ENCODE data around the gene THAP4. TPM values are rescaled to one million over a fixed set of nuclear protein-coding genes. Genes with fewer than 3 reads are reported as not detected.
"Not testable (repeated sequence)": the region's sequence is repeated elsewhere in the genome, so short reads cannot be mapped to it uniquely, and the experiment has no call there.

The THAP4 gene
- total and polyA plus RNA-seq, 8 donors, result 16.0 to 172 (median 49.3) TPM

DNA sequence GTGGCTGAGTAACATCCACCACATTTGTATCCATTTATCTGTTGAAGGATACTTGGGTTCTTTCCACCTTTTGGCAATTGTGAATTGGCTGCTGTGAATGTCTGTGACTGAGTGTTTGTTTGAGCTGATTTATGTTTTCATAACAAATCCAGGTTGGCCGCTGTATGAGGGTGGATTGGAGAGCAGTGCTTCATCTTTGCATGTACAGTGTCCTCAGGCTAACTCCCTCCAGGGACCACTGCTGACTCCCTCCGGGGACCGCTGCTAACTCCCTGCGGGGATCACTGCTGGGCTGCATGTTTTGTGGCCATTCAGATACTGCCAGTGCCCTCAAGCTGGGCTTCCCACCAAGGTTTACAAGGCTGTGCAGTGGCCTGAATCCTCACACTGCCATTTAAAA lies 68.2 kb downstream of the THAP4 start:
- Histone ChIP-seq H3K36me3 (peaks cover 10 to 41% (median 34%) of the 10 kb centered on the region in 4 donors), H3K27me3 (no peaks in the 10 kb centered on the region), H3K9me3 (no peaks in the 10 kb centered on the region), H3K4me1 (peaks cover 6 to 31% (median 17%) of the 10 kb centered on the region in 4 donors), H3K4me3 (no peak overlapping the region), H3K27ac (no peak overlapping the region)
- TF ChIP-seq POLR2AphosphoS5 (IDR thresholded peaks at IDR 0.05), result no peak
- WGBS, 5 donors, result 74 to 94% (median 83%) methylated on average over 4 of the region's 4 CpGs
- intact Hi-C loops (cut with DNase I; ENCODE audit: low total_unique reads), result no loop called here
- DNase-seq, result no peak

DNA sequence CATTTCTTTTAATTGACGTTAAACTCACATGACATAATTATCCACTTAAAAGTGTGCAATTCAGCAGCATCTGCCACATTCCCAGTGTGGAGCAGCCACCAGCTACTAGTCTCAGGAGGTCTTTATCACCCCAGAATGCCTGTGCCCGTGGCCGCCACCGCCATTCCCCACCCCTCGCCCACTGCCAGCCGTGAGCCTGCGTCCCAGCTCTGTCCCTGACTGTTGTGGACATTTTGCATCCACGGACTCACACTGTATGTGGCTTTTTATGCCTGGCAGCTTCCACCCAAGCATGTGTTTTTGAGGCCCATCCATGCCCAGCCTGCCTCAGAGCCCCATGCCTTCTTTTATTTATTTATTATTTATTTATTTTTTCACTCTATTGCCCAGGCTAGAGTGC lies 69.2 kb downstream of the THAP4 start:
- intact Hi-C loops (cut with DNase I; ENCODE audit: low total_unique reads), result no loop called here
- peaks cover under 1 to 39% (median 34%) of the 10 kb centered on the region in 4 donors for H3K36me3 ChIP-seq
- no peaks in the 10 kb centered on the region for H3K27me3 ChIP-seq
- no peak overlapping the region for H3K27ac ChIP-seq
- H3K4me3 ChIP-seq, result no peak overlapping the region
- DNase-seq, result no peak
- TF ChIP-seq POLR2A (IDR thresholded peaks at IDR 0.05) (no peak), POLR2AphosphoS5 (IDR thresholded peaks at IDR 0.05) (no peak), EP300 (IDR thresholded peaks at IDR 0.05) (no peak)
- TF ChIP-seq, protein P1, sequence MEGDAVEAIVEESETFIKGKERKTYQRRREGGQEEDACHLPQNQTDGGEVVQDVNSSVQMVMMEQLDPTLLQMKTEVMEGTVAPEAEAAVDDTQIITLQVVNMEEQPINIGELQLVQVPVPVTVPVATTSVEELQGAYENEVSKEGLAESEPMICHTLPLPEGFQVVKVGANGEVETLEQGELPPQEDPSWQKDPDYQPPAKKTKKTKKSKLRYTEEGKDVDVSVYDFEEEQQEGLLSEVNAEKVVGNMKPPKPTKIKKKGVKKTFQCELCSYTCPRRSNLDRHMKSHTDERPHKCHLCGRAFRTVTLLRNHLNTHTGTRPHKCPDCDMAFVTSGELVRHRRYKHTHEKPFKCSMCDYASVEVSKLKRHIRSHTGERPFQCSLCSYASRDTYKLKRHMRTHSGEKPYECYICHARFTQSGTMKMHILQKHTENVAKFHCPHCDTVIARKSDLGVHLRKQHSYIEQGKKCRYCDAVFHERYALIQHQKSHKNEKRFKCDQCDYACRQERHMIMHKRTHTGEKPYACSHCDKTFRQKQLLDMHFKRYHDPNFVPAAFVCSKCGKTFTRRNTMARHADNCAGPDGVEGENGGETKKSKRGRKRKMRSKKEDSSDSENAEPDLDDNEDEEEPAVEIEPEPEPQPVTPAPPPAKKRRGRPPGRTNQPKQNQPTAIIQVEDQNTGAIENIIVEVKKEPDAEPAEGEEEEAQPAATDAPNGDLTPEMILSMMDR (IDR thresholded peaks at IDR 0.05), result no peak
- H3K4me1 ChIP-seq, result peaks cover 9 to 40% (median 26%) of the 10 kb centered on the region in 4 donors
- WGBS, 5 donors, result 93 to 98% (median 95%) methylated on average over 7 to 8 of the region's 8 CpGs
- H3K9me3 ChIP-seq, result no peaks in the 10 kb centered on the region

DNA sequence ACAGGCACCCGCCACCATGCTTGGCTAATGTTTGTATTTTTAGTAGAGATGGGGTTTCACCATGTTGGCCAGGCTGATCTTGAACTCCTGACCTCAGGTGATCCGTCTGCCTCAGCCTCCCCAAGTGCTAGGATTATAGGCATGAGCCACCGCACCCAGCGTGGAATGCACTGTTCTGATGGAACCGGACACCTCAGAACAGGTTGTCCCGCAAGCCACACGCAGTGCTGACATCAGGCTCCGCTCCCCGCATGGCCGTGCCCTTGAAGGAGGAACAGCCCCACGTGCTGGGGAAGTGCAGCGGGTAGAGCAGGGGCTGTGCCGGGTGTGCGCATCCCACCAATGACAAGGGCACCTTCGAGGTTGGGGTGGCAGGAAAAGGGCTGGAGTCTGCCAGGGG lies 69.7 kb downstream of the THAP4 start:
- WGBS, 5 donors, result 88 to 98% (median 91%) methylated on average over 5 to 15 of the region's 15 CpGs
- H3K9me3 ChIP-seq; H3K27me3 ChIP-seq; intact Hi-C loops (cut with DNase I; ENCODE audit: low total_unique reads); H3K4me3 ChIP-seq; DNase-seq; H3K27ac ChIP-seq: not testable (repeated sequence)
- Histone ChIP-seq H3K36me3 (peaks cover 4 to 39% (median 34%) of the 10 kb centered on the region in 4 donors), H3K4me1 (peaks cover 13 to 43% (median 32%) of the 10 kb centered on the region in 4 donors)

DNA sequence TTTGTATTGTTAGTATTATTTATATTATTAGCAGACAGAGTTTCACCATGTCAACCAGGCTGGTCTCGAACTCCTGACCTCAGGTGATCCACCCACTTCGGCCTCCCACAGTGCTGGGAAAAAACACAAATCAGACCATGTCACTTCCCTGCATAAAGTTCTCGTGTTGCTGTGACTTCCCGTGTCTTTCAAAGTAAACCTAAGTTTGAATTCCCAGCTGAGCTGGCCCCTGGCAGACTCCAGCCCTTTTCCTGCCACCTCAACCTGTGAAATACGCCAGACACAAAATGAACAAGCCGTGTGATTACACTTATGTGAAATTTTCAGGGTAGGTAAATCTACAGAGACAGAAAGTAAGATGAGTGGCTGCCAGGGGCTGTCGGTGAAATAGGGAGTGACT lies 70.5 kb downstream of the THAP4 start:
- no peak overlapping the region for H3K4me3 ChIP-seq
- H3K27me3 ChIP-seq, result no peaks in the 10 kb centered on the region
- 73 to 84% (median 78%) methylated on average over 7 of the region's 7 CpGs for WGBS, 5 donors
- peak in 1 of 3 donors; percentile 39 for TF ChIP-seq POLR2AphosphoS5 (IDR thresholded peaks at IDR 0.05)
- no peak for TF ChIP-seq EP300 (IDR thresholded peaks at IDR 0.05)
- intact Hi-C loops (cut with DNase I; ENCODE audit: low total_unique reads), result no loop called here
- DNase-seq, result no peak
- H3K27ac ChIP-seq, result no peak overlapping the region
- peaks cover 20 to 51% (median 40%) of the 10 kb centered on the region in 4 donors for H3K4me1 ChIP-seq
- H3K9me3 ChIP-seq, result no peaks in the 10 kb centered on the region
- peaks cover 4 to 32% (median 27%) of the 10 kb centered on the region in 4 donors for H3K36me3 ChIP-seq

DNA sequence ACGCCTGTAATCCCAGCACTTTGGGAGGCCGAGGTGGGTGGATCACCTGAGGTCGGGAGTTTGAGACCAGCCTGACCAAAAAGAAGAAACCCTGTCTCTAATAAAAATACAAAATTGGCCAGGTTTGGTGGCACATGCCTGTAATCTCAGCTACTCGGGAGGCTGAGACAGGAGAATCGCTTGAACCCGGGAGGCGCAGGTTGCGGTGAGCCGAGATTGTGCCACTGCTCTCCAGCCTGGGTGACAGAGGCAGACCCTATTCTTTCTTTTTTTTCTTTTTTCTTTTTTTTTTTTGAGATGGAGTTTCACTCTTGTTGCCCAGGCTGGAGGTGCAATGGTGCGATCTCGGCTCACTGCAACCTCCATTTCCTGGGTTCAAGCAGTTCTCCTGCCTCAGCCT lies 70.9 kb downstream of the THAP4 start:
- H3K9me3 ChIP-seq; H3K4me3 ChIP-seq; DNase-seq; H3K27me3 ChIP-seq; H3K27ac ChIP-seq; intact Hi-C loops (cut with DNase I; ENCODE audit: low total_unique reads): not testable (repeated sequence)
- Histone ChIP-seq H3K36me3 (peaks cover 4 to 27% (median 23%) of the 10 kb centered on the region in 4 donors), H3K4me1 (peaks cover 22 to 54% (median 43%) of the 10 kb centered on the region in 4 donors)
- 91 to 97% (median 93%) methylated on average over 11 of the region's 11 CpGs for WGBS, 5 donors

DNA sequence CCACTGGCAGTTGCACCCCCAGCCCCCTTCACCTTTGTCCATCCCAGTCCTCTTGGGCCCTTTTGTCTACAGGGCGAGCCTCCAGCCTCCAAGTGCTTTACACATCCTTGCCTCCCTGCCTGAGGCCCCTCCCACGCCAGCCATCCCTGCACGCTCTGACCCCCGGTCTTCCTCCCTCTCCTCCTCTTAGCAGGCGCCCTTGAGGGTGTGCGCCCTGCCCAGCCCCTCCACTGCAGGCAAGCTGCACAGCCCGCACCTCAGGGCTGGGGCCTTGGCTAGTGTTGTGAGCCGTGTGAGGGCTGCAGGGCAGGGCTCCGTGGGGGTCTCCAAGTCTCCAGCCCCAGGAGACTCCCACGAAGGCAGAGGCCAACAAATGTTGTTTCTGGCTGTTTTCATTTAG lies 71.5 kb downstream of the THAP4 start:
- Histone ChIP-seq H3K4me3 (no peak overlapping the region), H3K4me1 (peaks cover 28 to 60% (median 49%) of the 10 kb centered on the region in 4 donors), H3K36me3 (peaks cover 4 to 27% (median 21%) of the 10 kb centered on the region in 4 donors), H3K9me3 (no peaks in the 10 kb centered on the region), H3K27ac (peak overlapping the region in 1 of 5 donors; percentile 30), H3K27me3 (peaks cover 0 to 8% (median 0%) of the 10 kb centered on the region in 3 donors)
- 69 to 84% (median 81%) methylated on average over 10 of the region's 10 CpGs for WGBS, 5 donors
- no peak for TF ChIP-seq POLR2A (IDR thresholded peaks at IDR 0.05)
- TF ChIP-seq, protein P1 (IDR thresholded peaks at IDR 0.05), result no peak
- TF ChIP-seq POLR2AphosphoS5 (IDR thresholded peaks at IDR 0.05), result no peak
- TF ChIP-seq EP300 (IDR thresholded peaks at IDR 0.05), result no peak
- intact Hi-C loops (cut with DNase I; ENCODE audit: low total_unique reads), result no loop called here
- DNase-seq, result no peak

Data from stomach (tissue), 9 donors.